ENCODE data around the gene ZNF605. TPM values are rescaled to one million over a fixed set of nuclear protein-coding genes. Genes with fewer than 3 reads are reported as not detected.
"Not testable (repeated sequence)": the region's sequence is repeated elsewhere in the genome, so short reads cannot be mapped to it uniquely, and the experiment has no call there.

The ZNF605 gene
- total RNA-seq = 10 to 100 TPM; 20.2 to 23.3 TPM
- polyA plus RNA-seq (ENCODE audit: insufficient read length in 2 of 2) = 10 to 100 TPM; 18.7 to 22.0 TPM
- long read RNA-seq, donor 1, full-length matches to known transcripts = 6 of 6 reads
- long read RNA-seq, donor 1, partial matches to known transcripts = 0 of 6 reads
- long read RNA-seq, donor 1, other reads (novel, unspliced or antisense) = 0 of 6 reads
- long read RNA-seq, donor 2, partial matches to known transcripts = 0 of 1 reads
- long read RNA-seq, donor 2, other reads (novel, unspliced or antisense) = 0 of 1 reads
- long read RNA-seq, donor 3, partial matches to known transcripts = 0 of 1 reads
- long read RNA-seq, donor 3, other reads (novel, unspliced or antisense) = 0 of 1 reads
- long read RNA-seq, donor 4, partial matches to known transcripts = 33 of 37 reads
- long read RNA-seq, donor 4, other reads (novel, unspliced or antisense) = 0 of 37 reads

GRCh38 chr12:132956011-132956788, at the start of gene ZNF605:
ZNF605 (minus strand) TSS chr12:132956306; CDS start chr12:132945635, 10,671 bp downstream.
- H3K27me3 ChIP-seq (ENCODE audit: control insufficient read depth, insufficient read depth, low read length) = no peaks in the 10 kb centered on the region
- peak within 1 kb of the TSS; percentile 93 for H3K27ac ChIP-seq (ENCODE audit: low read depth, low read length)
- peak within 1 kb of the TSS; percentile 83 for H3K4me3 ChIP-seq (ENCODE audit: low read depth, low read length)
- 2% methylated on average over 65 of the region's 67 CpGs for WGBS (ENCODE audit: insufficient coverage)
- peaks cover 20% of the 10 kb centered on the region for H3K4me1 ChIP-seq (ENCODE audit: control insufficient read depth, insufficient read depth, low read length)
- H3K36me3 ChIP-seq (ENCODE audit: control insufficient read depth, insufficient read depth, low read length) = peaks cover 13% of the 10 kb centered on the region
- peaks cover 10% of the 10 kb centered on the region for H3K9me3 ChIP-seq (ENCODE audit: control insufficient read depth, insufficient read depth, low read length)
- DNase-seq (ENCODE audit: low read depth in 4 of 6, low spot score in 6 of 6) = peak; percentile 78 to 98 (median 90)

GRCh38 chr12:132998741-132999140, 42.6 kb upstream of the ZNF605 start:
- peaks cover 42% of the 10 kb centered on the region for H3K9me3 ChIP-seq (ENCODE audit: control insufficient read depth, insufficient read depth, low read length)
- no peaks in the 10 kb centered on the region for H3K27me3 ChIP-seq (ENCODE audit: control insufficient read depth, insufficient read depth, low read length)
- H3K36me3 ChIP-seq (ENCODE audit: control insufficient read depth, insufficient read depth, low read length) = peaks cover 5% of the 10 kb centered on the region
- H3K4me3 ChIP-seq (ENCODE audit: low read depth, low read length) = no peak overlapping the region
- DNase-seq (ENCODE audit: low read depth in 4 of 6, low spot score in 6 of 6) = no peak
- WGBS (ENCODE audit: insufficient coverage) = 44% methylated on average over 1 of the region's 1 CpG
- no peak overlapping the region for H3K27ac ChIP-seq (ENCODE audit: low read depth, low read length)
- H3K4me1 ChIP-seq (ENCODE audit: control insufficient read depth, insufficient read depth, low read length) = no peaks in the 10 kb centered on the region

GRCh38 chr12:132986885-132987225, 30.7 kb upstream of the ZNF605 start:
- DNase-seq (ENCODE audit: low read depth in 4 of 6, low spot score in 6 of 6) = no peak
- H3K27ac ChIP-seq (ENCODE audit: low read depth, low read length) = no peak overlapping the region
- peaks cover 11% of the 10 kb centered on the region for H3K9me3 ChIP-seq (ENCODE audit: control insufficient read depth, insufficient read depth, low read length)
- H3K36me3 ChIP-seq (ENCODE audit: control insufficient read depth, insufficient read depth, low read length) = peaks cover 3% of the 10 kb centered on the region
- H3K27me3 ChIP-seq (ENCODE audit: control insufficient read depth, insufficient read depth, low read length) = no peaks in the 10 kb centered on the region
- peaks cover 13% of the 10 kb centered on the region for H3K4me1 ChIP-seq (ENCODE audit: control insufficient read depth, insufficient read depth, low read length)
- 10% methylated on average over 8 of the region's 11 CpGs for WGBS (ENCODE audit: insufficient coverage)
- H3K4me3 ChIP-seq (ENCODE audit: low read depth, low read length) = peak overlapping the region; percentile 95

GRCh38 chr12:132986001-132986884, 30.1 kb upstream of the ZNF605 start, which contains the start of gene ZNF26:
ZNF26 (plus strand) TSS chr12:132986367; CDS start chr12:132986841, 474 bp downstream.
- peaks cover 3% of the 10 kb centered on the region for H3K36me3 ChIP-seq (ENCODE audit: control insufficient read depth, insufficient read depth, low read length)
- peaks cover 8% of the 10 kb centered on the region for H3K9me3 ChIP-seq (ENCODE audit: control insufficient read depth, insufficient read depth, low read length)
- peak; percentile 92 to 99 (median 95) for DNase-seq (ENCODE audit: low read depth in 4 of 6, low spot score in 6 of 6)
- WGBS (ENCODE audit: insufficient coverage) = 1% methylated on average over 76 of the region's 76 CpGs
- H3K27me3 ChIP-seq (ENCODE audit: control insufficient read depth, insufficient read depth, low read length) = no peaks in the 10 kb centered on the region
- peaks cover 13% of the 10 kb centered on the region for H3K4me1 ChIP-seq (ENCODE audit: control insufficient read depth, insufficient read depth, low read length)
- H3K27ac ChIP-seq (ENCODE audit: low read depth, low read length) = peak within 1 kb of the TSS; percentile 91
- H3K4me3 ChIP-seq (ENCODE audit: low read depth, low read length) = peak within 1 kb of the TSS; percentile 95

- not testable (repeated sequence) for DNase-seq (ENCODE audit: low read depth in 4 of 6, low spot score in 6 of 6); H3K27me3 ChIP-seq (ENCODE audit: control insufficient read depth, insufficient read depth, low read length); H3K36me3 ChIP-seq (ENCODE audit: control insufficient read depth, insufficient read depth, low read length); H3K4me1 ChIP-seq (ENCODE audit: control insufficient read depth, insufficient read depth, low read length); H3K4me3 ChIP-seq (ENCODE audit: low read depth, low read length); H3K9me3 ChIP-seq (ENCODE audit: control insufficient read depth, insufficient read depth, low read length); H3K27ac ChIP-seq (ENCODE audit: low read depth, low read length)
- WGBS (ENCODE audit: insufficient coverage) = 35% methylated on average over 13 of the region's 13 CpGs
Observed at GRCh38 chr12:132976870-132977269, 20.8 kb upstream of the ZNF605 start.

- Histone ChIP-seq H3K9me3 (ENCODE audit: control insufficient read depth, insufficient read depth, low read length) (peaks cover 12% of the 10 kb centered on the region), H3K36me3 (ENCODE audit: control insufficient read depth, insufficient read depth, low read length) (peaks cover 11% of the 10 kb centered on the region), H3K4me1 (ENCODE audit: control insufficient read depth, insufficient read depth, low read length) (no peaks in the 10 kb centered on the region), H3K4me3 (ENCODE audit: low read depth, low read length) (no peak overlapping the region), H3K27ac (ENCODE audit: low read depth, low read length) (no peak overlapping the region), H3K27me3 (ENCODE audit: control insufficient read depth, insufficient read depth, low read length) (no peaks in the 10 kb centered on the region)
- no peak for DNase-seq (ENCODE audit: low read depth in 4 of 6, low spot score in 6 of 6)
- WGBS (ENCODE audit: insufficient coverage) = no CpG with 5 or more reads among the region's 1 CpG
Observed at GRCh38 chr12:132972374-132972773, 16.3 kb upstream of the ZNF605 start.

- Histone ChIP-seq H3K36me3 (ENCODE audit: control insufficient read depth, insufficient read depth, low read length) (peaks cover 36% of the 10 kb centered on the region), H3K4me3 (ENCODE audit: low read depth, low read length) (no peak overlapping the region), H3K27me3 (ENCODE audit: control insufficient read depth, insufficient read depth, low read length) (no peaks in the 10 kb centered on the region), H3K9me3 (ENCODE audit: control insufficient read depth, insufficient read depth, low read length) (peaks cover 11% of the 10 kb centered on the region), H3K27ac (ENCODE audit: low read depth, low read length) (no peak overlapping the region), H3K4me1 (ENCODE audit: control insufficient read depth, insufficient read depth, low read length) (no peaks in the 10 kb centered on the region)
- WGBS (ENCODE audit: insufficient coverage) = 90% methylated on average over 19 of the region's 21 CpGs
- no peak for DNase-seq (ENCODE audit: low read depth in 4 of 6, low spot score in 6 of 6)
Observed at GRCh38 chr12:132967736-132968135, 11.6 kb upstream of the ZNF605 start.

GRCh38 chr12:132966676-132967415, 10.7 kb upstream of the ZNF605 start:
- no peaks in the 10 kb centered on the region for H3K4me1 ChIP-seq (ENCODE audit: control insufficient read depth, insufficient read depth, low read length)
- DNase-seq (ENCODE audit: low read depth in 4 of 6, low spot score in 6 of 6) = no peak
- H3K4me3 ChIP-seq (ENCODE audit: low read depth, low read length) = no peak overlapping the region
- H3K36me3 ChIP-seq (ENCODE audit: control insufficient read depth, insufficient read depth, low read length) = peaks cover 39% of the 10 kb centered on the region
- WGBS (ENCODE audit: insufficient coverage) = 95% methylated on average over 12 of the region's 12 CpGs
- no peaks in the 10 kb centered on the region for H3K27me3 ChIP-seq (ENCODE audit: control insufficient read depth, insufficient read depth, low read length)
- H3K9me3 ChIP-seq (ENCODE audit: control insufficient read depth, insufficient read depth, low read length) = peaks cover 11% of the 10 kb centered on the region
- H3K27ac ChIP-seq (ENCODE audit: low read depth, low read length) = no peak overlapping the region

All from spinal cord (tissue), 10 donors.